GM10266 (cell line): ENCODE results near the gene ALDH7A1.
"Not testable (repeated sequence)": the region's sequence is repeated elsewhere in the genome, so short reads cannot be mapped to it uniquely, and the experiment has no call there.

Source experiments
- DNase-seq: peaks from one replicate; pipeline ENCODE4 v3.0.0; 2012; ENCODE audit errors: extremely low spot score
- CTCF ChIP-seq: IDR thresholded peaks from 2 replicates; pipeline ENCODE4 v1.5.1; 2012; ENCODE audit warnings: mild to moderate bottlenecking, low read depth; ENCODE audit not compliant: control insufficient read depth, insufficient read depth; ENCODE audit errors: missing control alignments

Gene ALDH7A1

GRCh38 chr5:126520593-126520953, 74.4 kb downstream of the ALDH7A1 start:
- no peak for DNase-seq
- TF ChIP-seq CTCF = no peak

GRCh38 chr5:126519637-126520592, 75.1 kb downstream of the ALDH7A1 start:
- no peak for DNase-seq
- TF ChIP-seq CTCF = no peak

GRCh38 chr5:126519223-126519622, 75.8 kb downstream of the ALDH7A1 start:
- not testable (repeated sequence) for DNase-seq

- no peak for TF ChIP-seq CTCF
- no peak for DNase-seq
These were observed 78.2 kb downstream of the ALDH7A1 start for GRCh38 chr5:126516852-126517251.

GRCh38 chr5:126516133-126516532, 78.9 kb downstream of the ALDH7A1 start:
- no peak for TF ChIP-seq CTCF
- DNase-seq = no peak

- no peak for TF ChIP-seq CTCF
- no peak for DNase-seq
These were observed 79.7 kb downstream of the ALDH7A1 start for GRCh38 chr5:126515337-126515736.

- no peak for TF ChIP-seq CTCF
- DNase-seq = no peak
These were observed 80.4 kb downstream of the ALDH7A1 start for GRCh38 chr5:126514558-126515141.

- DNase-seq = no peak
- TF ChIP-seq CTCF = no peak
These were observed 80.9 kb downstream of the ALDH7A1 start for GRCh38 chr5:126514131-126514557.
